NCI-H526 (cell line): Measurements from ENCODE around the gene KPTN.

Experiments used
- DNase-seq, 2 experiments: peaks; one replicate each; lab custom pipeline; 2025; lab: John Stamatoyannopoulos, UW

The KPTN gene

DNA sequence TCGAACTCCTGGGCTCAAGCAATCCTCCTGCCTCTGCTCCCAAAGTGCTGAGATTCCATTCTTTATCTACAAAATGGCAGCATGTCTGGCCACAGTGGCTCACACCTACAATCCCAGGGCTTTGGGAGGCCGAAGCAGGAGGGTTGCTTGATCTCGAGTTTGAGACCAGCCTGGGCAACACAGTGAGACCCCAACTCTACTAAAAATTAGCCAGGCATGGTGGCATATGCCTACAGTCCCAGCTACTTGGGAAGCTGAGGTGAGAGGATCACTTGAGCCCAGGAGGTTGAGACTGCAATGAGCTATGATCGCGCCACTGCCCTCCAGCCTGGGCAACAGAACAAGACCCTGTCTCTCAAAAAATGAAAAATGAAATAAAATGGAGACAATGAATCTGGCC, 24.7 kb upstream of the KPTN start:
- DNase-seq = no peak

DNA sequence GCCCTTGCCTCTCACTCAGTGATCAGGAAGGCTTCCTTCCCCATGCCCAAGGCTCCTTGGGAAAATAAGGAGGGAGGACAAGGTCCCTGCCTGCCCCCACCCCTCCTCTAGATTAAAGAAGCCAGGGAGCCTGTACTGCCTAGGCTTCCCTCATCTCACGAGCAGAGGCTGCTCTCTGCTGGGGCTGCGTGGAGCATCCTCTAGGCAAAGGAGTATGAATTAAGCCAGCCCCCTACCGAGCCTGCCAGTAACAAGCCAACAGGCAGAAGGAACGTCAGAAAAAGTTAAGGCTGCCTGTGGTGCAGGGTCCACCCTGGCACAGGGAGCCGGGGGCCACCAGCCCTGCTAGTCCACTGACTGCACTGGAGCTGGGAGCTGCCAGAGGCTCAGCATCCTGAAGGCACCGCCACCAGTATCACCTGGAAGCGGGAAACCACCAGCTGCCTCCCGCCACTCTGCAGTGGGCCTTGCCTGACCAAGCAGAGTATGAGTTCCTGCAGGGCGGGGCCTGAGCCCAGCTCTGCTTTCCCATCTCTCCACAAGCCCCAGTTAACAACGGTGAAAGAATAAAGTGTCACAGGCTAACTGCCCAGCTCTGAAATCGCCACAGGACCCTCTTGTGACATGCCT, 24.0 kb upstream of the KPTN start:
- no peak for DNase-seq

DNA sequence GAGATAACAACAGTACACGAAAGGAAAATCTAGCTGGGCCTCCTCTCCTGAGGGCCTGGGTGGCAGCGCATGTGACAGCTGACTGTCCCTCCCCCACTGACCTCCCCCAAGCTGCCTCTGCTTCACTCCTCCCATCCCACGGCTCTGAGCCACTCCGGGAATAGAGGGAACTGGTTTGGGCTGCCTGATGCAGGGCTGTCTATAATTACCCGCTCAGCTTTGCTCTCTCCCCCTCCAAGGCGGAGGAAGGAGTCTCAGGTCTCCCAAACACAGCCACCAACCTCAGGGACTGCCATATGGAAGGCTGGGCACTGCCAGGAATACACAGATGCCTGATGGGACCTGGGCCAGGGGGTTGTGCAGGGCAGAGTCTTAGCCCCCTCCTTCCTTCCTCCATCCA, 23.0 kb upstream of the KPTN start:
- DNase-seq = no peak

DNA sequence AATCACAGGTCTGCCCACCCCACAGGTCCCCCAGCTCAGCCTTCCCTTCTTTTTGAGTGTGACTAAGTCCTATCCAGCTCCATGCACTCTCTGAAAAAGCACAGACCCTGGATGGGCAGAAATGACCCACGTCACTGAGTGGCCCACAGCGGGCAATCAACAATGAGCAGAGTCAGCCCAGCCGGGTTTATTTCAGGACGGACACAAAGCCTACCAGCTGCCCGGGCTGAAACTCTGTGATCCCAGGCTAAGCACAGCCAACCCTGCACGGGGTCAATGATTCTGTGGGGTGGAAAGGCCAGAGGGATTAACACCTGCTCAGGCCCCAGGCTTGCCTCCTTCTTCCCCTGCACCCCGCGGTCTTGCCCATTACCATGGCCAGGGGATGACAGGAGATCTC, 22.4 kb upstream of the KPTN start:
- DNase-seq = no peak

DNA sequence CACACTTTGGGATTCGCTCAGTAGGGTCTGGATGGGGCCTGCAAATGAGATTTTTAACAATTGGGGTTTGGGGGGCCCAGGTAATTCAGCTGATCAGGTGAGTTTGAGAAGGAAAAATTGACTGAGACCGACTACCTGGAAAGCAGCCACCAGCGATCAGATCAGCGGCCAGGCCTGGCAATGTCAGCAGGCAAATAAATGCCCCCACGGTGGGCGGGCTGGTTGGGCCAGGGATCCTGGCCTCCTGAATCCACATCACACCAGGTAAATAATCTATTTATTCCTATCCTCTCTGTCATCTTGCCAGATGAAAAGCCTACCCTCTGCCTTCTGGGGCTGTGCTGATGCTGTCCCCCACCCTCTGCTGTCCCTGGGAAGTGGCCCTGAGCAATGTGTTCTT, 21.5 kb upstream of the KPTN start:
- DNase-seq = no peak

DNA sequence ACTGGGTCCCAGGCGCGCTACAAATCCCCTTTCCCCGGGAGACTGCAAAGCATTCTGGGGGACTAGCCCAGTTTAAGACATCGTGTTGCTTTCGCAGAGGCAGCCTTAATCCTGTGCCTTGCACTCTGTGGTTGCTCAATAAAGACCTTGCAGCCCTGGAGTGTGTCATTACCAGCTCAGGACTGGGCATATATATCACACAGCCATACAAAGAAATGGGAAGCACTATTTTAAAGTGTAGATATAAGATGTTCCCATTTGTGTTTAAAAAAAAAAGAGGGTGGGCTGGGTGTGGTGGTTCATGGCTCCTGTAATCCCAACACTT, 19.8 kb upstream of the KPTN start:
- no peak for DNase-seq

DNA sequence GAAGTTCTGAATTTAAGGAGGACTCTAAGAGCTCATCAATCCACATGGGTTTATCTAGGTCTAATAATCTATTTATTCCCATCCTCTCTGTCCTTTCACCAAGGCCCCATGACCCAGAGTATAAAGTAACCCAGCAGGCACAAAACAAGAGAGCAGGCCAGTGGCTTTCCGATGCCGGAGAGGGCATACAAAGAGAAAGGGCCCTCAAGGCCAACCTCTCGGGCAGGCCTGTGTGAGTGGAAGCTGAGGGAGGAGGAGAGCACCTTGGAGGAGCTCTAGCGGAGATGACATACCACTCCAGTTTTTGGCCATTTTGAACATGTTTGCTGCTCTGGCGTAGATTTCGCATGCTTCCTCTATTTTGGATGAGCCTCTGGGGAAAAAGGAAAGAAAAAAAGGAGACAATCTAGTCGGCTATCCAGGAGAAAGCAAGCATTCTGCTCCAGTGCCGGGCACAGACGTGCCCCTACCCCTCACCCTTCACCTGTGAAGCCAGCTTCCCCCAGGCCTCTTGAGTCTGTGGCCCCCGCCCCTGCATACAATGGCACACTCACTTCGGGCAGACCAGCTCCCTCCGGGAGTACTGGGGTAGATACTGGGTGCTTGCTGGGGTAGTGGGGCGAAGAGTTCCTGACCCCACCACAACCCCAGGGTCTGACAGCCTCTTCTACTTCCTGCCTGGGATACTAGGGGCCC, 19.3 kb upstream of the KPTN start:
- DNase-seq = no peak

DNA sequence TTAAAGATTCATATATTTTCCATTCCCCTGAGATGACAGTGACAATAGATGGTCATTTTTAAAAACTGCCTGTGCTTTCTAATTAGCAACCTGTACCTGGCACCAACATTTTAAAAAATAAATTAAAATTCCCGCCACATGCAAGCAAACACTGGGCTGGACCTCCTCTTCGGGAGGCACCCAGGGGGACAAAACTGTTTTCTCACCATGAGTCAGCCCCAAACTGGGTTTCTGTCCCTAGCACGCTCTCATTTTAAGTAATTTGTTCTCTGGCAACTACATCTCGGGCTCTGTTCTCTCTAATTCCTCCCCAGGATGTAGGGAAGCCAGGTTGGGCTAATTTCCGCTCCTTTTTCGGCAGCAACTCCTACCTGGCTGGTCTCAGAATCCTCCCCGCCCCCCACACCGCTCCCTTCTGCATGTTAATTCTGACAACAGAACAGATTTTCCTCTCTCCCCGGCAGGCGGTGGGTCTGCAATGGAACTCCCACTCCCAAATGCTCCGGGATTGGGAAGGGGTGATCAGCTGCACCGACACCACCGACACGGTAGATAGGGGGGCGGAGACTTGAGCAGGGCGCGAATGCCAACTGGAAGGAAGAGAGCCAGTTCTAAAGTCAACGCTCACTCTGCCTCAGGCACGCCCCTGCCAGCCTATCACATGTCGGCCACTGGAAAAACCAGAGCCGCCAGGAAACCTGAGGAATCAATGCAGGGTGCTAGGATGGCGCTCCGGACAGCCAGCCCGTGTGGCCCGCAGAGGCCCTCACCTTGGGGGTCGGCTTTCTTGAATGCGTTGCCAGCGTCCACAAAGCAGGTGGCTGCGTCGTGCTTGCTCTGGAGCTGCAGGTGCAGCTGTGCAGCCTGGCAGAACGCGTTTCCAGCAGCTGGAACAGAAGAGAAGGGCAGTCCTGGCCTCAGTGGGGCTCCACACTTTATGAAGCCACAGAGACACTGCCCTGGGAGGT, 16.1 kb upstream of the KPTN start:
- DNase-seq = no peak

DNA sequence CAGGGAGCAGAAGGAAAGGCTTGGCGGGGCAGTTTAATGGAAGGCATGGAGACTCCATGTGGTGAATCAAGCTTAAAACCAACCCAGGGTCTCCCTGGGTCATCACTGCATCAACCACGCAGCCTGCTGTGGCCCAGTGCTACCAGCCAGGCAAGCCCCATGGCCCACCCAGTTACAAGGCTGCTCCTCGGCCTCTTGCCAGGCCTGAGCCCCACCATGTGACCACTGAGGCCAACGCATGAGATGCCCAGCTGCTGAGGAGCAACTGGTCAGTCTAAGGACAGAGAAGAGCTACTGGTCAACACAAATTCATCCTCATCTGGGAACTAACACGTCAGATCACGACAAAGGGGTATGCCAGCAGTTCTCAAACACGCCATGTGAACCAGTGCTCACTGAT, 15.4 kb upstream of the KPTN start:
- DNase-seq = no peak

DNA sequence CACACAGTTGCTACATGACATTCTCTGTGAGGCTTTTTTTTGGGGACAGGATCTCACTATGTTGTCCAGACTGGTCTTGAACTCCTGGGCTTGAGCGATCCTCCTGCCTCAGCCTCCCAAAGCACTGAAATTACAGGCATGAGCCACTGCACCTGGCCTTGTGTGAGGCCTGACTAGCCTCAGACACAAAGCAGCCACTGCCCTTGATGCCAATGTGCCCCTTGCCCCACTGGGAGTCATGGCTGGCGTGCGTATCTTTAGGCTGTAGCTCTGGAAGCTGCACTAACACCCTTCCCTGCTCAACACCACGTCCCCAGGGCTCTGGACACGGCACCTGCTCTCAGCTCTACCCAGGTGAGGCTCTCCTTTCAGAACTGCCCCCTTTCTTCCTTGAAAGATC, 14.5 kb upstream of the KPTN start:
- no peak for DNase-seq

DNA sequence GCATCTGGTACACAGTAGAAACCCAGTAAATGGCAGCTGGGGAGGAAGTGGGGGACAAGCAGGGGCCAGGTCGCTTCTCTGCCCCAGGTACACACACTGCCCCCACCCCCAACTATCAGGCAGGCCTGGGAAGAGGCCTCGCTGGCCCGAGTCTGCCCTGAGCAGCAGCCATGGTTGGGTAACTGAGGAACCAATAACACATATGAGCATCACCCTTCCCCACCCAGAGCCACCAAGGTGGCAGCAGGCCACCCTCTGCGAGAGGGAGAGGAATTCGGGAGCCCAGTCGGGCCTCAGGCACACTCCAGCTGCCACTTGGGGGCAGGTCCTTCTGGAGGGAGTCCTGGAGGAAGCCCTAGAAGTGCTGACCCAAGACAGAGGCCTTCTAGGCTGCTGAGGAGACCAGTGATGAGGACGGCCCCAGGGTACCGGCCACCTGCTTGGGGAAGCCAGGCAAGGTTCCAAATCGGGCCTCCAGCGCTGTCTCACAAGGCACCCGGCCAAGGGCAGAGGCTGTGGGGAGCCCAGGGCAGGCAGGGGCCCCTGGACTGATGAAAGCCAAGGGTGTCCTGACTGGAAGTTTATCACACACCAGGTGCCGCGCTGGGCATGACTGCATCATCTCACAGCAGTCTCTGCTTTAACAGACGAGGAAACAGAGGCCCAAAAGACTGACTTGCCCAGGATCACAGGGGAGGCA, 14.0 kb upstream of the KPTN start:
- DNase-seq = no peak

DNA sequence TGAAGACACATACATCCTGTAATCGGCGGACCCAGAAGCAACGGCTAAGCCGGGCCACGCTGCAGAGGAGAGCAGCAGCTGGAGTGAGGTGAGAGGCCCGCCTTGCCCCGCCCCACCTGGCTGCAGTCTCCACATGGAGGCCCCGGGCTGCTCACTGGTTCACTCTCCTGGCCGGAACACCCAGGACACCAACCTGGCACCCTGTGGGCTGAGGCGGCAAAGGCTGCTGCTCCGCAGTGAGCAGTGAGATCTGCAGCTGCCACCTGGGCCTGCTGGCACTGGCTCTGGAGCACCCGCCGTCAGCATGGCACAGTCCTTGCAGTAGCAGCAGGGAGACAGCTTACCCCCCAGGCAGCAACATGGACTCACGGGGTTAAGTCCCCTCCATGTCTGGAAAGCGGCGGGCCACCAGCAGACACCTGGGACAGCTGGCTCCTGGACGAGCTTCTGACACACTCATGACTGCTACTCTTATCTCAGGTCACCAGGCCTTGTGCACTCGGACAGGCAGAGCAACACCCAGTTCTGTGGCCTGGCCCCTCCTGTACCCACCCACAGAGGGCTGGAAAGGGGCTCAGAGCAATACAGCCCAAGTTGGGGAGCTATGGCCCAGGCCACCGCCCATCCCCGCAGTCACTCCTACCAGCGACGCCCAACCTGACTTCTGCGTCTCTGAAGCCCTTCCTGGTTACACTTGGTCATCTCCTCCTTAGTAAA, 13.2 kb upstream of the KPTN start:
- DNase-seq = no peak

DNA sequence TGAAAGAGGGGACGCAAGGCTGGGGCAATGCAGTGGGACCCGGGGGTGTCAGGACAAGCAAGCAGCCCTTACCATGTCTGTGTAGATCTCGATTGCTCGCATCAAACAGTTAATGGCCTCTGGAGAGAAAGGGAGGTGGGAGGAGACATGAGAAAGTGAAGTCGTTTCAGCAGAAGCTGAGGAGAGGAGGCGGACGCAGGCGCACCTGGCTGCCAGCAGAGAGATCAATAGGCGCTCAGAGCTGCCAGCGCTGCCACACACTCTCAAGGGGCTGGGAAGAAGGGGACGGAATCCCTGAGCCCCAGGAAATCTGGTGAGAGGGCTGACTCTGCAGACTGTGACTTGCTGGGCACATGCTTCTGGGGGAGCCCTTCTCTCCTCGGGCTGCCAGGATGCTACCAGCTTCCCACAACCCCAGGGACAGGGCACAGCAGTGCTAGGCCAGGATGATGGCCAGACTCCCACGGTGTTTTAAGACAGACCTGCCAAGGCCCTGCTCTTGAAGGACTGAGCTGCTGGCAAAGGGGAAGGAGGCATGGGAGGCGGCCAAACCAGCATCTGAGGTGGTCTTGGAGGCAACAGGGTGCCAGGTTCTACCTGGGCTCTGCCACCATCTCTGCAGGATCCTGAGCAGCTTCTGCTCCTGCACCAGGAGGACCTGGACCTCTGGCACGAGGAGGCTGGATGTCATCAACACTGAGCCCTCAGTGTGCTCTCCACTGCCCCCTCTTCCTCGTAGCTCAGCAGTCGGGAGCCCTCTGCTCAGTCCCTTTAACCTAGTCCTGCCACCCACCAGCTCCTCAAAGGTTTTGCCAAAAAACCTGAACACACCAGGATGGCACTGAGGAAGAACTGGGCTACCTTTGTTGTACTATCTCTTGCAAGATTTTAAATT, 11.7 kb upstream of the KPTN start:
- DNase-seq = no peak

DNA sequence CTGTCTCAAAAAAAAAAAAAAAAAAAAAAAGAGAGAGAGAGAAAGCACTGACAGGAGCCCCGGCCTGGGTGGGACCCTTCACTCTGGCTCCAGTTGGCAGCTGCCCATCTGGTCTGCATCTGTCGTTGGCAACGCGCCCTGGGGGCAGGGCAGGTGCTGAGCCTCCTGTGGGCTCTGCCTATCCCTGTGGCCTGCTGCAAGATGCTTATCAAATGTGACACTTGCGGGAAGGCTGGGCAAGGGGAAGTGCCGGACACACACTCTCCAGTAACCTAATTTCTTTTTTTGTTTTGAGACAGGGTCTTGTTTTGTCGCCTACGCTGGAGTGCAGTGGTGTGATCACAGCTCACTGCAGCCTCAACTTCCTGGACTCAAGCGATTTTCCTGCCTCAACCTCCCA, 10.7 kb upstream of the KPTN start:
- no peak for DNase-seq

DNA sequence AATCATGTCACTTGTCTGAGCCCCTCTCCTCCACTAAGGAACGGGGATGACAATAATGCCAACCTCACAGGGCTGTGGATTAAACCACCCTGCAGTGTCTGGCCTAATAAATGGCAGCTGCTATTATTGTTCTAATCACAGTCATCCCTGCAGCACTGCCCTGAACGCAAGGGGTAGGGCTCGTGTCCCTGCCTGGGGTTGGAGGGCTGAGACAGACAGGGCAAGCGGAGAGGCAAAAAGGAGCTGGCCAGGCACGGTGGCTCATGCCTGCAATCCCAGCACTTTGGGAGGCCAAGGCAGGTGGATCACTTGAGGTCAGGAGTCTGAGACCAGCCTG, 10.2 kb upstream of the KPTN start:
- no peak for DNase-seq

DNA sequence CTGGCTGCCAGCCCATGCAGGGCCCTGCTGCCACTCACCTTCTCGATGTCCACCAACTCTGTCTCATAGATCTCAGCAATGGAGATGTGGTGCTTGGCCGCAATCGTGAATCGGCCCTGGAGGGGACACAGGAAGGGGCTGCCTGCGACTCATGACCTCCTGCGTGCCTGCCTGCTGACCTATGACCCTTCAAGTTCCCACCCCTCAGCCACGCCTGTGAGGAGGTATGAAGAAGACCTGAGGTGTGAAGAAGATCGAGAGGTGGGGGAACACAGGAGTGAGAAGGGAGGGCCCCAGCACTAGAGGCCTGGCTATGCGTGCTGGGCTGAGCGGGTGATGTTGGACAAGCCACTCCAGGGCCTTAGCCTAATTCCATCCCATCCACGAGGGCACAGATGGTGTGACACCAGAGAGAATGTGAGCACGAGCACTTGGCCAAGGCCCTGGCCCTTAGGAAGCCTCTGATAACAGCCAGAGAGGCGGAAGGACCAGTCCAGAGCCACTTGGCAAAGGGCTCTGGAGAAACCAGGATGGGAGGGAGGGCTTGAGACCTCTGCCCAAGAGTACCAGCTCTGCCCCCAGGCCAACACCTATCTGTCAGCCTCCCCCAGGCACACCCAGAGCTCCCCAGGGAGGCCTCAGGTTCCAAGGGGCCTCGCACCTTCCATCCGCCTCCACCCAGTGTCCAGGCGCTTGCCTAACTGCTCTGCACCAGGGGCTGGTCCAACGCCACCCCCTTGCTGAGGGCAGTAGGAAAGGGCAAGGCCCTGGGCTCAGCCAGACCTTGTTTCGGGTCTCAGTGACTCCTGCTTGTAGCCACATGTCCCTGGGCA, 9.6 kb upstream of the KPTN start:
- no peak for DNase-seq

DNA sequence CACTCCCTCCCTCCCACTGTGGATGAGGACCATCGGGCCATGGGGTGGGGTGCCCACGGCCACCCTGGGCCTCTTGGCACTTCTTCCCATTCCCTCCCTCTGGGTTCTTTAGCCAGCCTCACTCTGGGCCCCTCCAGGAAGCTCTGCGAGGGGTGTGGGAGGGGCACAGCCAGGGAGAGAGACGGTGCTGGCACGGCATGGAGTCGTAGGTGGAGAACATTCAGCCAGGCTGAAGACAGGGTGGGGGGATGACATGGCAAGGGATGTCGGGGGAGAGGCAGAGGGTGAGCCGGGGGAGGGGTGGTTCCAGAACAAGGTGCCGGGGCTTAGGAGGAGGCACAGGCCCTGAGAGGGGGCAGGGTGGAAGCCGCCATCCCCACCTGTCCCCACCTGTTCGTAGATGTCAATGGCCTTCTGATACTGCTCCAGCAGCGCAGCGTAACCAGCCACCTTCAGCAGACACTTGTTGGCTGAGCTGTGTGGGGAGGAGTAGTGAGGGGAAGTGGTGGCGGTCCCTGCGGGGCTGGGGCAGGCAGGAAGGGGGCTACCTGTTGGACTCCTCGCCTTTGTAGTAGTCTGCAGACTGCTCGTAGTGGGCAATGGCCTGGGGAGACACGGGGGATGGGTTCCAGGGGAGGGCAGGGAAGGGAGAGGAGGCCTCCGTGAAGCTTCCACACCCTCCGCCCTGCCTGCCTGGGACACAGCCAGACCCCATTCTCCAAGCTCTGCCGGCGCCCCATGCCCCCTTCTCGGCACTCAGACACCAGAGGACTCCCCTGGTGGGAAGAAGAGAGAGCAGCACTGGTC, 8.8 kb upstream of the KPTN start:
- no peak for DNase-seq

DNA sequence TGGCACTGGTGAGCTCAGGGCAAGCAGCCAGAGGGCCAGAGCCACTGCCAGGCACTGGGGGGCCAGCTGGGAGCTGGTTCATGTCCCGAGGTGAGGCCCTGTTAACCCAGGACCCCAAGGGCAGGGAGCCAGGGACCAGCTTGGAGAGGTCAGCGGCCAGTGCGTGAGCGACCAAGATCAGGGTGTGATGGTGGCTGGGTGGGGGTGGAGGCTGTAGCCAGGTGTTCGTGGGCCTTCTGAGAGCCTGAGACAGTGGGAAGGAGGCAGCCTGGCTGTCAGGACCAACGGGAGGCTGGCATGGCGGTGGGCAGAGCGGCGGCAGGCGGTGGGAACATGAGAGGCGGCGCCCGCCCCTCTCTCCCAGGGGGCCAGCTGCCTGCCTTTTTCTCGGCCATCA, 8.1 kb upstream of the KPTN start:
- DNase-seq = no peak
